ENCODE measurements around the gene PABPN1. TPM values are rescaled to one million over a fixed set of nuclear protein-coding genes. Genes with fewer than 3 reads are reported as not detected.
"Not testable (repeated sequence)": the region's sequence is repeated elsewhere in the genome, so short reads cannot be mapped to it uniquely, and the experiment has no call there.

PABPN1 gene
- 100 to 1,000 TPM; 128 to 147 (median 137) TPM for total RNA-seq (2021; fragmentation: NEBNext Ultra II Directional; extraction: Animal tissue kit (Norgen Biotek cat#: 25700))
- long read RNA-seq, transcript PABPN1-207 (6 exons, 1,220 nt), result major isoform, 9 of 19 reads
- long read RNA-seq, partial matches to known transcripts, result 6 of 19 reads
- long read RNA-seq, other reads (novel, unspliced or antisense), result 0 of 19 reads

DNA sequence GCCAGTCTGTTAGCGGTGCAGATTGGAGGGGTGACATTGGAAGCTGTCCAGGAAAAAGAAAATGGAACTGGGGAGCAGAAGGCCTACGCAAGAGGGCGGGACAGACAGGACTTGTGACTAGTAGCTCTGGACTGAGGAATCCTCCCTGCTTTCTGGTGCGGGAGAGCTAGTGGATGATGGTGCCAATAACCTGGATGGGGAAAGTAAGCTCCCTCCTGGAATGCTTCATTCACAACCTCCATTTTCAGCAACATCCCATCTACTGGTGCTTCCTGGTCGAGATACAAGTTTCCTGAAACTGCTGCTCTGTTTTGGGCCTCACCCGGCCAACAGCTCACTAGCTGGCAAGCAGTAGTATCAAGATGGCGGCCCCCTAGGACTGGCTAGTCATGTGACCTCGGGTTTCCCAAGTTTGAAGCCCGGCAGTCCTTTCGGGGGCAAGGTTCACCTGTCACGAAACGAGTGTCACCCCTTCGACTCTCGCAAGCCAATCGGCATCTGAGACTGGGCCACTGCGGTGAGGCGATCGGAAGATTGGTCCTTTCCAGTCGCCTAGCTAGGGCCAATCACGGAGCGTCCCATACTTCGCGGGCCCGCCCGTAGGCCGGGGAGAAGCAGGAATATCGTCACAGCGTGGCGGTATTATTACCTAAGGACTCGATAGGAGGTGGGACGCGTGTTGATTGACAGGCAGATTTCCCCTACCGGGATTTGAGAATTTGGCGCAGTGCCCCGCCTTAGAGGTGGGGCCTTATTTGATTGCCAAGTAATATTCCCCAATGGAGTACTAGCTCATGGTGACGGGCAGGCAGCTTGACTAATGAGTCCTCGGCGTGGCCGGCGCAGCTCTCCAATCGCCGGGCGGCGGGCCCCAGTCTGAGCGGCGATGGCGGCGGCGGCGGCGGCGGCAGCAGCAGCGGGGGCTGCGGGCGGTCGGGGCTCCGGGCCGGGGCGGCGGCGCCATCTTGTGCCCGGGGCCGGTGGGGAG is at the start of gene PABPN1:
PABPN1 (plus strand) TSS at position 874 of the 988 bp plus-strand sequence; CDS start at position 887, 13 bp downstream.
- H3K4me1 Mint-ChIP-seq (ENCODE audit: low read depth), result peaks cover 35% of the 10 kb centered on the region
- H3K27ac Mint-ChIP-seq, result peak within 1 kb of the TSS; percentile 96
- H3K36me3 Mint-ChIP-seq (ENCODE audit: low read depth), result peaks cover 45% of the 10 kb centered on the region
- TF ChIP-seq CTCF (IDR thresholded peaks at IDR 0.05), result no peak
- H3K4me3 Mint-ChIP-seq, result peak within 1 kb of the TSS; percentile 92
- H3K9me3 Mint-ChIP-seq, result no peaks in the 10 kb centered on the region
- DNase-seq, result peak; percentile 100
- peaks cover 4% of the 10 kb centered on the region for H3K27me3 Mint-ChIP-seq (ENCODE audit: insufficient read depth)

DNA sequence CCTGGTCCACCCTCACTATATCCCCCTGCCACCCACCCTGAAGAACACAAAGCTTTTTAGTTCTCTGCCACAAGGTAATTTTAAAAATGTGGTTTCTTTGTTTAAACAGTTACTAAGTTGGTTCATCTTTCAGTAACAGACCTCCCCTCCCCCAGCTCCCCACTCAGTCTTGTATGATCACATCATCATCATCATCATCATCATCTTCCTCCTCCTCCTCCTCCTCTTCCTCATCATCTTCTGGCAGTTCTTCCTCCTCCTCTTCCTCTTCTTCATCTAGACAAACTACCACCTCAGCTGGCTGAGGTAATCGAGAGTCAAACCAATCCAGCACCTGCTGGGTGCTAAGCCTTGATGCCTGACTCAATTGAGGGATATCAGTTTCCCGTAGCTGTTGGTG is 45.8 kb upstream of the PABPN1 start:
- Mint-ChIP-seq H3K4me1 (ENCODE audit: low read depth) (no peaks in the 10 kb centered on the region), H3K4me3 (no peak overlapping the region), H3K27ac (no peak overlapping the region), H3K9me3 (no peaks in the 10 kb centered on the region), H3K27me3 (ENCODE audit: insufficient read depth) (peaks cover 5% of the 10 kb centered on the region), H3K36me3 (ENCODE audit: low read depth) (no peaks in the 10 kb centered on the region; the same call in 1 of the 2 replicates)
- no peak for DNase-seq
- no peak for TF ChIP-seq CTCF (IDR thresholded peaks at IDR 0.05)

DNA sequence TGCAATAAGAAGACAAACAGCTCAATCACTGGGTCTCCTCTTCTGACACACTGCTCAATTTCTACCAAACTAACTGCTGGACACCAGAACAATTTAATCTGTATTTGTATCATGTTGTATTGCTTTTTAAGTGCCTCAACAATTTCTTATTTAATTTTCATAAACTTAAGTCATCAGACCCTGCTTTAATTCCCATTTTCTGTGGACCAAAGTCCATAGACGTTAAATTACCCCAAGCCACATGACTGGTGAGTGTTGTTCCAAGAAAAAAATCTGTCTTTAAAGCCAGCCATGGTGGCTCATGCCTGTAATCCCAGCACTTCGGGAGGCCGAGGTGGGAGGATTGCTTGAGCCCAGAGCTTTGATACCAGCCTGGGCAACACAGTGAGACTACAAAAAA is 44.1 kb upstream of the PABPN1 start:
- H3K4me1 Mint-ChIP-seq (ENCODE audit: low read depth), result no peaks in the 10 kb centered on the region
- no peak overlapping the region for H3K27ac Mint-ChIP-seq
- H3K9me3 Mint-ChIP-seq, result no peaks in the 10 kb centered on the region
- peaks cover 5% of the 10 kb centered on the region for H3K27me3 Mint-ChIP-seq (ENCODE audit: insufficient read depth)
- DNase-seq, result no peak
- H3K4me3 Mint-ChIP-seq, result no peak overlapping the region
- no peak for TF ChIP-seq CTCF (IDR thresholded peaks at IDR 0.05)
- H3K36me3 Mint-ChIP-seq (ENCODE audit: low read depth), result no peaks in the 10 kb centered on the region; the same call in 1 of the 2 replicates

GRCh38 chr14:23277928-23278327 is 43.3 kb upstream of the PABPN1 start:
- not testable (repeated sequence) for H3K4me3 Mint-ChIP-seq; H3K27me3 Mint-ChIP-seq (ENCODE audit: insufficient read depth); H3K9me3 Mint-ChIP-seq; H3K36me3 Mint-ChIP-seq (ENCODE audit: low read depth); H3K27ac Mint-ChIP-seq; H3K4me1 Mint-ChIP-seq (ENCODE audit: low read depth); DNase-seq

DNA sequence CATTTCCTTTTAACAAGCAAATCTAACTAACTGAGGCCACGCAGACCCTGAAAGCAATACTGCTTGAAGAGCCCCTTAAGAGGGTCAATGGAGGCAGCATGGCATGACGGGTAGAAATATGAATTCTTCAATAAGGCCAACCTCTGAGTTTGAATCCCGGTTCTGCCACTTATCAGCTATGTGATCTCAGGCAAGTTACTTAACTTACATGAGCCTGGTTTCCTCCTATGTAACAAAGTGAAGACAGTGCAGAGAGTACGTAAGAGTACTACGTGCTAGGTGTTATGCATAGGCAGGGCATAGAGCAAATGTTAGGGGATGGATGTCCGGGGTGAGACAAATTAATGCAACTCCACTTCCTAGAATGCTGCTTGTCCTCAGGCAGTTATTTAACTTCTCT is 40.0 kb upstream of the PABPN1 start:
- Mint-ChIP-seq H3K9me3 (no peaks in the 10 kb centered on the region), H3K27ac (no peak overlapping the region), H3K27me3 (ENCODE audit: insufficient read depth) (no peaks in the 10 kb centered on the region), H3K4me1 (ENCODE audit: low read depth) (peaks cover 16% of the 10 kb centered on the region), H3K4me3 (no peak overlapping the region), H3K36me3 (ENCODE audit: low read depth) (no peaks in the 10 kb centered on the region; the same call in 1 of the 2 replicates)
- no peak for DNase-seq
- no peak for TF ChIP-seq CTCF (IDR thresholded peaks at IDR 0.05)
